PC-9 (cell line): ENCODE measurements around the gene ITGA2B.

Experiments used
- CTCF ChIP-seq: fragments of 200-600 bp; sonication (generic); conservative IDR thresholded peaks from 2 replicates; pipeline ENCODE4 v1.6.1; 2017; ENCODE audit warnings: mixed run types, antibody characterized with exemption, mild to moderate bottlenecking, moderate library complexity
- EZH2 ChIP-seq: fragments of 200-600 bp; sonication (generic); IDR thresholded peaks from 2 replicates; pipeline ENCODE4 v1.8.0; 2017; ENCODE audit warnings: antibody characterized with exemption, low read depth

GRCh38 chr17:44358066-44358465, 31.4 kb downstream of the ITGA2B start:
- no peak for TF ChIP-seq CTCF
- no peak for TF ChIP-seq EZH2
